ENCODE data around the gene SIX2. TPM values are rescaled to one million over a fixed set of nuclear protein-coding genes. Genes with fewer than 3 reads are reported as not detected.
A peak's percentile ranks its signal among the peaks of the same experiment; 100 is the strongest.

SIX2 gene
- total RNA-seq, 1 donor from 2014 or later = 7.4 TPM

DNA sequence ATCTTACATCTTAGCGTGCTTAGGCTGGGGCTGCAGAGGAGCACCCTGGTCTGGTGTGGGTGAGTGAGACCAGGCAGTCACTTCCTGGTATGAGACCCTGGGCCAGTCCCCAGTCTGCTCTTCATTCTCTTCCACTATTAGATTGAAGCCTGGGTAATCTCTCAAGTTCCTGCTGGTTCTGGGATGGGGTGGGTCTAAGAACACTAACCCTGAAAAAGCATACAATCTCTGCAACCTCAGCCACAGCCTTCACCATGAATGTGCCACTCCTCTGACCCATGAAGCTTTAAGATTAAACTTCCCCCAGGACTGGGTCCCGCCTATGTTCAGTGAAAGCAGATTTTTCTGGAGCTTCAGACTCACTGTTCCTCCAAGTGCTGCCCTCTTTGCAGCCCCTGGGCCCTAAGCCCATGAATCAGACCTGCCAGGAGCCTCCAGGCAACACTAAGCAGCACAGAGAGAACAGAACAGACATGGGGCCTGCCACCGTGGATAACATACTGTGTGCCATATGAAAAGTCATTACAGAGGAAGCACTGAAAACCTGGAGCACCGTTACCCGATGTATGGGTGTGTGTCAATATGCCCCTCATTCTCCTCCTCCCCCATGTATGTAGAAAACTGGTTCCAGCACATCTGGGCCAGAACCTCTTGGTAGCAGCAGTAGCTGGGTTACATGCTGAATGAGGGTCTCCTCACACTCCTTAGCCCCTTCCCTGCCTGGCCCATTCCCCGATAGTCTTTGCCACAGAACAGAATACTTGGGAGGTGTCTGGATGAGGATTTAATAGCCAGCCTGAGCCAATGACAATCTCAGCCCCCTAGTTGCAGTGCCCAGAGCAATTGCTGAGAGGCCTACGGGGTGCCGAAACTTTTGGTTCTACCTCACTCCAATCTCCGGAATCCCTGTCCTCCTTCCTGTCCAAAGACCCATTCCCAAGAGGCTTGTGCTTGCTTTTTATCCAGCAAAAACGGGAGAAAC is 2.7 kb upstream of the SIX2 start:
- DNase-seq (ENCODE audit: low read depth) = no peak
- no peaks in the 10 kb centered on the region for H3K36me3 ChIP-seq (ENCODE audit: insufficient read depth, low read length)
- Mint-ChIP-seq H3K4me1 (ENCODE audit: low read depth, unreplicated experiment) (peaks cover 9% of the 10 kb centered on the region), H3K27me3 (ENCODE audit: low read depth, unreplicated experiment) (peaks cover 58% of the 10 kb centered on the region), H3K27ac (ENCODE audit: unreplicated experiment) (no peak overlapping the region), H3K9me3 (ENCODE audit: unreplicated experiment) (peaks cover 6% of the 10 kb centered on the region), H3K4me3 (ENCODE audit: unreplicated experiment) (peak overlapping the region; percentile 57), H3K36me3 (ENCODE audit: low read depth, unreplicated experiment) (peaks cover 13% of the 10 kb centered on the region)
- peaks cover 31% of the 10 kb centered on the region for H3K4me1 ChIP-seq (ENCODE audit: insufficient read depth, low read length)
- no peak overlapping the region for H3K4me2 ChIP-seq (ENCODE audit: low read length)
- peaks cover 86% of the 10 kb centered on the region for H3K27me3 ChIP-seq (ENCODE audit: insufficient read depth, low read length)
- no peak overlapping the region for H3K9ac ChIP-seq (ENCODE audit: low read length)
- H3K79me2 ChIP-seq (ENCODE audit: insufficient read depth, low read length) = no peaks in the 10 kb centered on the region
- peaks cover 5% of the 10 kb centered on the region for H4K20me1 ChIP-seq (ENCODE audit: insufficient read depth, low read length)
- no peak for TF ChIP-seq EZH2 (IDR thresholded peaks at IDR 0.05; ENCODE audit: insufficient read depth, low read length)
- TF ChIP-seq, protein P1, sequence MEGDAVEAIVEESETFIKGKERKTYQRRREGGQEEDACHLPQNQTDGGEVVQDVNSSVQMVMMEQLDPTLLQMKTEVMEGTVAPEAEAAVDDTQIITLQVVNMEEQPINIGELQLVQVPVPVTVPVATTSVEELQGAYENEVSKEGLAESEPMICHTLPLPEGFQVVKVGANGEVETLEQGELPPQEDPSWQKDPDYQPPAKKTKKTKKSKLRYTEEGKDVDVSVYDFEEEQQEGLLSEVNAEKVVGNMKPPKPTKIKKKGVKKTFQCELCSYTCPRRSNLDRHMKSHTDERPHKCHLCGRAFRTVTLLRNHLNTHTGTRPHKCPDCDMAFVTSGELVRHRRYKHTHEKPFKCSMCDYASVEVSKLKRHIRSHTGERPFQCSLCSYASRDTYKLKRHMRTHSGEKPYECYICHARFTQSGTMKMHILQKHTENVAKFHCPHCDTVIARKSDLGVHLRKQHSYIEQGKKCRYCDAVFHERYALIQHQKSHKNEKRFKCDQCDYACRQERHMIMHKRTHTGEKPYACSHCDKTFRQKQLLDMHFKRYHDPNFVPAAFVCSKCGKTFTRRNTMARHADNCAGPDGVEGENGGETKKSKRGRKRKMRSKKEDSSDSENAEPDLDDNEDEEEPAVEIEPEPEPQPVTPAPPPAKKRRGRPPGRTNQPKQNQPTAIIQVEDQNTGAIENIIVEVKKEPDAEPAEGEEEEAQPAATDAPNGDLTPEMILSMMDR (IDR thresholded peaks at IDR 0.05; ENCODE audit: insufficient read depth, low read depth, low read length) = no peak
- H2AFZ ChIP-seq (ENCODE audit: low read depth, low read length) = no peak overlapping the region
- H3K4me3 ChIP-seq (ENCODE audit: insufficient read depth, low read depth, low read length) = no peak overlapping the region
- peaks cover 5% of the 10 kb centered on the region for H3K9me3 ChIP-seq (ENCODE audit: insufficient read depth, low read depth, low read length)
- no peak overlapping the region for H3K27ac ChIP-seq (ENCODE audit: low read depth, low read length)
- FAIRE-seq = no peak

- Histone ChIP-seq H3K4me3 (ENCODE audit: insufficient read depth, low read depth, low read length) (no peak overlapping the region), H4K20me1 (ENCODE audit: insufficient read depth, low read length) (peaks cover 5% of the 10 kb centered on the region), H3K79me2 (ENCODE audit: insufficient read depth, low read length) (no peaks in the 10 kb centered on the region), H3K4me2 (ENCODE audit: low read length) (no peak overlapping the region), H3K27ac (ENCODE audit: low read depth, low read length) (no peak overlapping the region), H3K36me3 (ENCODE audit: insufficient read depth, low read length) (no peaks in the 10 kb centered on the region), H3K9ac (ENCODE audit: low read length) (no peak overlapping the region), H2AFZ (ENCODE audit: low read depth, low read length) (no peak overlapping the region), H3K4me1 (ENCODE audit: insufficient read depth, low read length) (peaks cover 31% of the 10 kb centered on the region), H3K27me3 (ENCODE audit: insufficient read depth, low read length) (peaks cover 88% of the 10 kb centered on the region), H3K9me3 (ENCODE audit: insufficient read depth, low read depth, low read length) (peaks cover 8% of the 10 kb centered on the region)
- no peak for DNase-seq (ENCODE audit: low read depth)
- H3K27me3 Mint-ChIP-seq (ENCODE audit: low read depth, unreplicated experiment) = peaks cover 61% of the 10 kb centered on the region
- peaks cover 9% of the 10 kb centered on the region for H3K4me1 Mint-ChIP-seq (ENCODE audit: low read depth, unreplicated experiment)
- TF ChIP-seq EZH2 (IDR thresholded peaks at IDR 0.05; ENCODE audit: insufficient read depth, low read length) = no peak
- TF ChIP-seq, protein P1 (IDR thresholded peaks at IDR 0.05; ENCODE audit: insufficient read depth, low read depth, low read length) = no peak
- H3K27ac Mint-ChIP-seq (ENCODE audit: unreplicated experiment) = no peak overlapping the region
- FAIRE-seq = no peak
- H3K9me3 Mint-ChIP-seq (ENCODE audit: unreplicated experiment) = peaks cover 10% of the 10 kb centered on the region
- H3K36me3 Mint-ChIP-seq (ENCODE audit: low read depth, unreplicated experiment) = peaks cover 13% of the 10 kb centered on the region
- H3K4me3 Mint-ChIP-seq (ENCODE audit: unreplicated experiment) = peak overlapping the region; percentile 83
Measured at GRCh38 chr2:45011121-45011520, 1.9 kb upstream of the SIX2 start.

DNA sequence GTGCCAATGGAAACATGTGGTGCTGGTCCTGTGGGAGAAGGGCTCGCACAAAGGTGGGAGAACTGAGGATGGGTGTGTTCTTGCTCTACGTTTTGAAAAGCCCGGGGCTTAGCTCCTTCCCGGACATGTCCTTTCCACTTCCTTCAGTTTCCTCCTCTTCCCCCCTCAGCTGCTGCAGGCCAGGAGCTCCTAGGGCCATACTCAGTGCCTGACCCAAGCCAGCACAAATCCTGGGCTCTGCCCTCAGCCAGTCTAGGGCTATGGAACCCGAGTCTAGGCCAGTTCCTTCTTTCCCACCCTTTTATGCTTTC is 1.4 kb upstream of the SIX2 start:
- no peak for FAIRE-seq

More for the DNA sequence above, 1.4 kb upstream of the SIX2 start:
- Histone ChIP-seq H4K20me1 (ENCODE audit: insufficient read depth, low read length) (peaks cover 6% of the 10 kb centered on the region), H3K4me3 (ENCODE audit: insufficient read depth, low read depth, low read length) (peak overlapping the region; percentile 52), H2AFZ (ENCODE audit: low read depth, low read length) (peak overlapping the region; percentile 77), H3K79me2 (ENCODE audit: insufficient read depth, low read length) (no peaks in the 10 kb centered on the region), H3K4me2 (ENCODE audit: low read length) (peak overlapping the region; percentile 94), H3K27me3 (ENCODE audit: insufficient read depth, low read length) (peaks cover 88% of the 10 kb centered on the region), H3K27ac (ENCODE audit: low read depth, low read length) (no peak overlapping the region), H3K9ac (ENCODE audit: low read length) (peak overlapping the region; percentile 61), H3K9me3 (ENCODE audit: insufficient read depth, low read depth, low read length) (peaks cover 11% of the 10 kb centered on the region), H3K4me1 (ENCODE audit: insufficient read depth, low read length) (peaks cover 31% of the 10 kb centered on the region), H3K36me3 (ENCODE audit: insufficient read depth, low read length) (no peaks in the 10 kb centered on the region)
- Mint-ChIP-seq H3K27me3 (ENCODE audit: low read depth, unreplicated experiment) (peaks cover 59% of the 10 kb centered on the region), H3K27ac (ENCODE audit: unreplicated experiment) (no peak overlapping the region), H3K36me3 (ENCODE audit: low read depth, unreplicated experiment) (peaks cover 14% of the 10 kb centered on the region), H3K4me3 (ENCODE audit: unreplicated experiment) (peak overlapping the region; percentile 83), H3K4me1 (ENCODE audit: low read depth, unreplicated experiment) (peaks cover 9% of the 10 kb centered on the region), H3K9me3 (ENCODE audit: unreplicated experiment) (peaks cover 10% of the 10 kb centered on the region)
- TF ChIP-seq, protein P1 (IDR thresholded peaks at IDR 0.05; ENCODE audit: insufficient read depth, low read depth, low read length) = no peak
- DNase-seq (ENCODE audit: low read depth) = no peak
